HepG2 (cell line): Measurements from ENCODE around the gene FAF2. TPM values are rescaled to one million over a fixed set of nuclear protein-coding genes. Genes with fewer than 3 reads are reported as not detected.

ENCODE experiments used
- ATAC-seq: fragments of 200-7000 bp; cut with Tn5 transposase; 3 replicates; pipeline ENCODE4 v1.9.1; 2020; ENCODE audit warnings: mild to moderate bottlenecking, moderate library complexity
- BruUV-seq: library from RNA; stranded (reverse); fragments of 400-500 nt; replicated peaks from 2 replicates; lab custom pipeline; 2021; lab: Mats Ljungman, UMichigan
- CTCF ChIA-PET: fragments of 300-600 bp; formaldehyde crosslinking; extraction: SDS; loops from one replicate; lab custom pipeline; 2021; ENCODE audit warnings: low total read pairs, inconsistent platforms, low intra/inter-chr PET ratio; lab: Yijun Ruan, JAX
- POLR2A ChIA-PET: fragments of 350-600 bp; sonication (Branson Sonifier 250); formaldehyde crosslinking; loops from one replicate; lab custom pipeline; 2020; ENCODE audit warnings: antibody characterized with exemption, inconsistent platforms; lab: Yijun Ruan, JAX
- DNase-seq: peaks from one replicate; pipeline ENCODE4 v3.0.0-alpha.2; 2015; ENCODE audit warnings: low spot score
- FAIRE-seq: peaks from 3 replicates; lab custom pipeline; 2011; peaks lifted over from hg19 to GRCh38; lab: Jason Lieb, UNC
- H2AFZ ChIP-seq: one replicate; pipeline ENCODE4 v1.6.1; 2011; ENCODE audit warnings: low read length, inconsistent platforms
- H3K27ac ChIP-seq: fragments of 300-600 bp; 3 replicates; pipeline ENCODE4 v1.8.0; 2011; ENCODE audit warnings: mixed run types, mild to moderate bottlenecking, mixed read lengths, low read length, inconsistent platforms; ENCODE audit not compliant: insufficient read depth; ENCODE audit errors: extremely low read length
- H3K27me3 ChIP-seq, 2 experiments: fragments of 200-600 bp in 1 of 2; 2 replicates in 1 of 2; 3 replicates in 1 of 2; pipeline versions ENCODE4 v1.6.0 to v1.8.0; 2011; ENCODE audit warnings: low read length in 2 of 2, mild to moderate bottlenecking in 2 of 2, moderate library complexity in 2 of 2, inconsistent platforms in 1 of 2; ENCODE audit not compliant: insufficient read depth in 2 of 2, control insufficient read depth in 1 of 2
- H3K36me3 ChIP-seq, 2 experiments: fragments of 200-600 bp in 1 of 2; replicated peaks in 1 of 2; 2 replicates in 1 of 2; 3 replicates in 1 of 2; pipeline versions ENCODE4 v1.5.1 to v1.8.0; 2011; ENCODE audit warnings: low read length in 2 of 2, inconsistent platforms in 1 of 2; ENCODE audit not compliant: insufficient read depth in 2 of 2, control insufficient read depth in 1 of 2
- H3K4me1 ChIP-seq: 2 replicates; pipeline ENCODE4 v1.5.1; 2012; ENCODE audit warnings: low read length, inconsistent platforms; ENCODE audit not compliant: insufficient read depth
- H3K4me2 ChIP-seq: 2 replicates; pipeline ENCODE4 v1.6.0; 2011; ENCODE audit warnings: low read depth, low read length, inconsistent platforms
- H3K4me3 ChIP-seq, 3 experiments: fragments of 200-600 bp in 1 of 3; sonication (generic), shearing (Covaris generic) in 1 of 3; replicated peaks in 1 of 3; 2 replicates each; pipeline ENCODE4 v1.5.1; 2011 to 2016; ENCODE audit warnings: low read length in 3 of 3, inconsistent platforms in 2 of 3, low read depth in 2 of 3, mild to moderate bottlenecking in 2 of 3, control low read depth in 1 of 3, mixed read lengths in 1 of 3; ENCODE audit not compliant: insufficient read depth in 1 of 3
- H3K79me2 ChIP-seq: one replicate; pipeline ENCODE4 v1.6.1; 2011; ENCODE audit warnings: low read length, inconsistent platforms; ENCODE audit not compliant: insufficient read depth
- H3K9ac ChIP-seq: 2 replicates; pipeline ENCODE4 v1.6.0; 2011; ENCODE audit warnings: mild to moderate bottlenecking, low read depth, low read length, inconsistent platforms; ENCODE audit not compliant: insufficient read depth
- H3K9me3 ChIP-seq: 2 replicates; pipeline ENCODE4 v1.5.1; 2012; ENCODE audit warnings: mild to moderate bottlenecking, low read length
- H4K20me1 ChIP-seq: 2 replicates; pipeline ENCODE4 v1.6.0; 2011; ENCODE audit warnings: inconsistent platforms, mild to moderate bottlenecking, low read length, moderate library complexity; ENCODE audit not compliant: insufficient read depth
- ELK4 ChIP-seq: sonication (generic); formaldehyde crosslinking; IDR thresholded peaks from 2 replicates; pipeline ENCODE4 v1.9.0; 2021; ENCODE audit warnings: missing genetic modification reagents, borderline replicate concordance
- HDAC1 ChIP-seq: sonication (generic); formaldehyde crosslinking; IDR thresholded peaks from 2 replicates; pipeline ENCODE4 v1.5.1; 2020; ENCODE audit warnings: mild to moderate bottlenecking, missing genetic modification reagents
- MBNL3 ChIP-seq: fragments of 250-450 bp; sonication (Bioruptor Pico); conservative IDR thresholded peaks from 2 replicates; pipeline ENCODE4 v1.8.0; 2022; ENCODE audit warnings: mild to moderate bottlenecking, inconsistent platforms
- PHF8 ChIP-seq: sonication (generic); formaldehyde crosslinking; IDR thresholded peaks from 2 replicates; pipeline ENCODE4 v1.5.0; 2020; ENCODE audit warnings: missing genetic modification reagents
- POLR2G ChIP-seq: fragments of 200-400 bp; formaldehyde crosslinking; IDR thresholded peaks from 2 replicates; pipeline ENCODE4 v1.6.1; 2018; ENCODE audit warnings: mild to moderate bottlenecking, low read depth, low read length, moderate library complexity
- SCMH1 ChIP-seq: sonication (generic); formaldehyde crosslinking; IDR thresholded peaks from 2 replicates; pipeline ENCODE4 v1.9.0; 2021; ENCODE audit warnings: missing genetic modification reagents, mild to moderate bottlenecking, borderline replicate concordance
- SOX5 ChIP-seq: IDR thresholded peaks from 2 replicates; pipeline ENCODE4 v1.6.1; 2016; ENCODE audit warnings: borderline replicate concordance
- SRY ChIP-seq: sonication (generic); formaldehyde crosslinking; IDR thresholded peaks from 2 replicates; pipeline ENCODE4 v1.8.0; 2022; ENCODE audit warnings: mild to moderate bottlenecking, missing genetic modification reagents
- XRCC5 ChIP-seq: fragments of 200-400 bp; formaldehyde crosslinking; optimal IDR thresholded peaks from 2 replicates; pipeline ENCODE3; 2017; ENCODE audit warnings: mild to moderate bottlenecking, low read length
- ZBED4 ChIP-seq: sonication (generic); formaldehyde crosslinking; IDR thresholded peaks from 2 replicates; pipeline ENCODE4 v1.4.0; 2020; ENCODE audit warnings: missing genetic modification reagents, borderline replicate concordance
- ZC3H13 ChIP-seq: sonication (generic); formaldehyde crosslinking; IDR thresholded peaks from 2 replicates; pipeline ENCODE4 v1.8.1; 2023; ENCODE audit warnings: mild to moderate bottlenecking, missing genetic modification reagents, moderate library complexity
- ZMYM2 ChIP-seq: sonication (generic); formaldehyde crosslinking; IDR thresholded peaks from 2 replicates; pipeline ENCODE4 v1.8.0; 2022; ENCODE audit warnings: mild to moderate bottlenecking, missing genetic modification reagents
- ZNF501 ChIP-seq: sonication (generic); formaldehyde crosslinking; IDR thresholded peaks from 2 replicates; pipeline ENCODE4 v1.5.1; 2020; ENCODE audit warnings: mild to moderate bottlenecking, moderate library complexity, missing genetic modification reagents
- ZNF644 ChIP-seq: IDR thresholded peaks from 2 replicates; pipeline ENCODE4 v1.6.1; 2016; ENCODE audit warnings: low read depth
- ZNF746 ChIP-seq: sonication (generic); formaldehyde crosslinking; IDR thresholded peaks from 2 replicates; pipeline ENCODE4 v1.8.0; 2022; ENCODE audit warnings: mild to moderate bottlenecking, missing genetic modification reagents
- WGBS: methylation state at CpG from one replicate; pipeline ENCODE4 v1.1.6; 2017; ENCODE audit warnings: low lambda C conversion rate; 5-methylcytosine and 5-hydroxymethylcytosine counted together
- in situ Hi-C: cut with HindIII; loops from 2 replicates; pipeline ENCODE4 v1.10.0; 2017; ENCODE audit warnings: low pct_unique_long_range_greater_than_20kb; ENCODE audit not compliant: extremely low pct_ligation_motif_present
- intact Hi-C: fragments of 100-400 bp; cut with micrococcal nuclease; formaldehyde crosslinking; loops from one replicate; pipeline ENCODE4 v1.10.0; 2022; ENCODE audit not compliant: unreplicated experiment
- polyA plus RNA-seq, 8 experiments: library from polyadenylated mRNA; depleted of rRNA in 3 of 8; stranded (reverse) in 7 of 8; unstranded in 1 of 8; fragments of >200 nt; fragmentation: Illumina TruSeq in 4 of 8; extraction: Trizol in 4 of 8; gene quantifications; 2 replicates each; pipeline versions ENCODE4 v1.2.1 to v1.2.3, GENCODE V29; 2011 to 2016; ENCODE audit warnings: low read depth in 4 of 8, missing spikeins in 1 of 8, mixed read lengths in 1 of 8; ENCODE audit not compliant: insufficient read depth in 1 of 8
- total RNA-seq, 5 experiments: library from RNA; depleted of rRNA; stranded (reverse); fragments of >200 nt; fragmentation: Illumina TruSeq; extraction: Trizol; gene quantifications; 2 replicates each; pipeline ENCODE4 v1.2.3, GENCODE V29; 2016; ENCODE audit warnings: low read depth in 1 of 5

Gene FAF2
- total and polyA plus RNA-seq, 2 of the 13 experiments (the other 11 are each of a cell fraction or from before 2014, with no cell fraction given), result 27.8 to 34.3 TPM

GRCh38 chr5:176543428-176544182, 95.4 kb downstream of the FAF2 start:
- Histone ChIP-seq H3K36me3 (no peaks in the 10 kb centered on the region), H3K4me3 (peak overlapping the region; percentile 66 to 77 (median 72)), H3K27ac (no peak overlapping the region), H3K79me2 (no peaks in the 10 kb centered on the region), H3K4me2 (peak overlapping the region; percentile 93), H3K9me3 (no peaks in the 10 kb centered on the region), H2AFZ (peak overlapping the region; percentile 62), H3K9ac (peak overlapping the region; percentile 74), H3K27me3 (no peaks in the 10 kb centered on the region), H4K20me1 (no peaks in the 10 kb centered on the region), H3K4me1 (peaks cover 86% of the 10 kb centered on the region)
- intact Hi-C loops (no loop called here), in situ Hi-C loops (loop anchor here (25.0 kb wide), 1 partner anchor 819 kb away; the partner anchor contains the start of genes LMAN2 and RGS14)
- no TSS peak for BruUV-seq
- peak; percentile 39 for ATAC-seq
- no peak for DNase-seq
- WGBS, result 0% methylated on average over 7 of the region's 63 CpGs
- ChIA-PET CTCF (no interaction called here), POLR2A (interaction anchor here (1.2 to 9.7 kb wide), 6 partner anchors 7 to 543 kb away, joined by 3 to 212 read pairs (median 4); partner anchors contain the start of genes CLTB, FAF2, FGFR4 and HIGD2A)
- no peak for FAIRE-seq
- TF ChIP-seq PHF8 (CRISPR knock-in tag) (0 out of 2 replicates have a peak, but pooled peaks have one; percentile 7), SRY (CRISPR knock-in tag) (0 out of 2 replicates have a peak, but pooled peaks have one; percentile 30), POLR2G (0 out of 2 replicates have a peak, but pooled peaks have one; percentile 33), SCMH1 (no peak), ZNF746 (CRISPR knock-in tag) (no peak), XRCC5 (peak; percentile 16), ZBED4 (CRISPR knock-in tag) (no peak), ZNF644 (CRISPR knock-in tag) (no peak), ZMYM2 (no peak), SOX5 (CRISPR knock-in tag) (no peak), HDAC1 (CRISPR knock-in tag) (peak; percentile 42; the same call in 1 of the 2 replicates), ZC3H13 (CRISPR knock-in tag) (no peak), MBNL3 (no peak), ELK4 (CRISPR knock-in tag) (no peak), ZNF501 (CRISPR knock-in tag) (peak; percentile 31; the same call in 1 of the 2 replicates)
